Endodermal cell (in vitro differentiated cells): ENCODE measurements around the gene SUPT4H1. TPM values are rescaled to one million over a fixed set of nuclear protein-coding genes. Genes with fewer than 3 reads are reported as not detected.

ENCODE experiments used
- DNase-seq: peaks from one replicate; pipeline ENCODE4 v3.0.0-alpha.2; 2017
- H3K27ac ChIP-seq: 2 replicates; pipeline ENCODE4 v1.5.1; 2013; ENCODE audit warnings: mild to moderate bottlenecking, low read depth, low read length, moderate library complexity
- H3K27me3 ChIP-seq: 2 replicates; pipeline ENCODE4 v1.6.1; 2013; ENCODE audit warnings: mild to moderate bottlenecking, low read length, moderate library complexity; ENCODE audit not compliant: insufficient read depth, control insufficient read depth, poor library complexity, severe bottlenecking
- H3K36me3 ChIP-seq: 2 replicates; pipeline ENCODE4 v1.7.0; 2013; ENCODE audit warnings: mild to moderate bottlenecking, low read length, moderate library complexity; ENCODE audit not compliant: control insufficient read depth, insufficient read depth
- H3K4me1 ChIP-seq: one replicate; pipeline ENCODE4 v1.7.0; 2013; ENCODE audit warnings: low read length; ENCODE audit not compliant: control insufficient read depth, insufficient read depth
- H3K4me3 ChIP-seq: 2 replicates; pipeline ENCODE4 v1.5.1; 2013; ENCODE audit warnings: mild to moderate bottlenecking, low read length, moderate library complexity
- H3K9ac ChIP-seq: 2 replicates; pipeline ENCODE4 v1.6.1; 2013; ENCODE audit warnings: mild to moderate bottlenecking, low read length, moderate library complexity; ENCODE audit not compliant: poor library complexity, severe bottlenecking; ENCODE audit errors: extremely low read depth
- H3K9me3 ChIP-seq: 2 replicates; pipeline ENCODE4 v1.6.1; 2013; ENCODE audit warnings: mild to moderate bottlenecking, low read length, moderate library complexity; ENCODE audit not compliant: control insufficient read depth
- H3K27ac Mint-ChIP-seq: 2 replicates; pipeline ENCODE4 v1.8.0; 2020; ENCODE audit warnings: mixed read lengths
- H3K27me3 Mint-ChIP-seq: 2 replicates; pipeline ENCODE4 v1.8.0; 2021; ENCODE audit warnings: mild to moderate bottlenecking, mixed read lengths; ENCODE audit not compliant: insufficient read depth
- H3K36me3 Mint-ChIP-seq: 2 replicates; pipeline ENCODE4 v1.8.0; 2020; ENCODE audit warnings: low read depth, mixed read lengths
- H3K4me1 Mint-ChIP-seq: 2 replicates; pipeline ENCODE4 v1.8.0; 2020; ENCODE audit warnings: mixed read lengths
- H3K4me3 Mint-ChIP-seq: 2 replicates; pipeline ENCODE4 v1.8.0; 2020; ENCODE audit warnings: mild to moderate bottlenecking, moderate library complexity, mixed read lengths
- H3K9me3 Mint-ChIP-seq: 2 replicates; pipeline ENCODE4 v1.8.0; 2020; ENCODE audit warnings: mild to moderate bottlenecking, mixed read lengths
- CTCF ChIP-seq: fragments of 200-600 bp; sonication (generic); conservative IDR thresholded peaks from 2 replicates; pipeline ENCODE4 v1.5.0; 2021; ENCODE audit warnings: antibody characterized with exemption, mild to moderate bottlenecking
- WGBS, 2 experiments: methylation state at CpG; one replicate each; pipeline versions ENCODE4 v1.1.5 to v1.1.7; 2013; ENCODE audit warnings: missing lambda C conversion rate in 2 of 2, mixed read lengths in 1 of 2; ENCODE audit not compliant: insufficient coverage in 1 of 2, insufficient read length in 1 of 2; 5-methylcytosine and 5-hydroxymethylcytosine counted together
- long read RNA-seq, 4 experiments: library from polyadenylated mRNA in 2 of 4; library from RNA in 1 of 4; library from capped mRNA in 1 of 4; stranded (forward) in 3 of 4; unstranded in 1 of 4; transcript quantifications; one replicate each; pipeline ENCODE4 v2.0.0, GENCODE V29; 2020 to 2021; ENCODE audit warnings: inconsistent platforms in 1 of 4
- polyA plus RNA-seq, 2 experiments: library from polyadenylated mRNA; stranded (reverse); fragments of 50-300 nt; gene quantifications; one replicate each; pipeline ENCODE4 v1.2.3, GENCODE V29; 2013
- total RNA-seq, 2 donors: library from RNA; stranded (reverse); fragmentation: NEBNext Ultra II Directional in 1 of 2; extraction: Animal tissue kit (Norgen Biotek cat#: 25700) in 1 of 2; gene quantifications; 2 replicates in 1 of 2; 3 replicates in 1 of 2; pipeline ENCODE4 v1.2.1, GENCODE V29; 2021

Gene SUPT4H1
- total RNA-seq, result 10 to 100 TPM; 97.2 to 98.8 TPM
- 87.0 TPM for polyA plus RNA-seq (2013, experiment 1 of 2)
- polyA plus RNA-seq (2013, experiment 2 of 2), result 73.6 TPM
- long read RNA-seq, experiment 1, transcript SUPT4H1-201 (5 exons, 1,489 nt), result major isoform, 45 of 61 reads
- long read RNA-seq, experiment 1, transcript SUPT4H1-202 (5 exons, 1,643 nt), result minor isoform, 8 of 61 reads
- long read RNA-seq, experiment 1, partial matches to known transcripts, result 0 of 61 reads
- long read RNA-seq, experiment 1, other reads (novel, unspliced or antisense), result 5 of 61 reads
- long read RNA-seq, experiment 2, transcript SUPT4H1-201 (5 exons, 1,489 nt), result major isoform, 38 of 50 reads
- long read RNA-seq, experiment 2, transcript SUPT4H1-202 (5 exons, 1,643 nt), result minor isoform, 10 of 50 reads
- long read RNA-seq, experiment 2, partial matches to known transcripts, result 0 of 50 reads
- long read RNA-seq, experiment 2, other reads (novel, unspliced or antisense), result 0 of 50 reads
- long read RNA-seq, experiment 3, transcript SUPT4H1-201 (5 exons, 1,489 nt), result major isoform, 23 of 25 reads
- long read RNA-seq, experiment 3, partial matches to known transcripts, result 0 of 25 reads
- long read RNA-seq, experiment 3, other reads (novel, unspliced or antisense), result 0 of 25 reads
- long read RNA-seq, experiment 4, transcript SUPT4H1-202 (5 exons, 1,643 nt), result minor isoform, 31 of 168 reads
- long read RNA-seq, experiment 4, transcript SUPT4H1-201 (5 exons, 1,489 nt), result major isoform, 110 of 168 reads
- long read RNA-seq, experiment 4, partial matches to known transcripts, result 0 of 168 reads
- long read RNA-seq, experiment 4, other reads (novel, unspliced or antisense), result 26 of 168 reads

DNA sequence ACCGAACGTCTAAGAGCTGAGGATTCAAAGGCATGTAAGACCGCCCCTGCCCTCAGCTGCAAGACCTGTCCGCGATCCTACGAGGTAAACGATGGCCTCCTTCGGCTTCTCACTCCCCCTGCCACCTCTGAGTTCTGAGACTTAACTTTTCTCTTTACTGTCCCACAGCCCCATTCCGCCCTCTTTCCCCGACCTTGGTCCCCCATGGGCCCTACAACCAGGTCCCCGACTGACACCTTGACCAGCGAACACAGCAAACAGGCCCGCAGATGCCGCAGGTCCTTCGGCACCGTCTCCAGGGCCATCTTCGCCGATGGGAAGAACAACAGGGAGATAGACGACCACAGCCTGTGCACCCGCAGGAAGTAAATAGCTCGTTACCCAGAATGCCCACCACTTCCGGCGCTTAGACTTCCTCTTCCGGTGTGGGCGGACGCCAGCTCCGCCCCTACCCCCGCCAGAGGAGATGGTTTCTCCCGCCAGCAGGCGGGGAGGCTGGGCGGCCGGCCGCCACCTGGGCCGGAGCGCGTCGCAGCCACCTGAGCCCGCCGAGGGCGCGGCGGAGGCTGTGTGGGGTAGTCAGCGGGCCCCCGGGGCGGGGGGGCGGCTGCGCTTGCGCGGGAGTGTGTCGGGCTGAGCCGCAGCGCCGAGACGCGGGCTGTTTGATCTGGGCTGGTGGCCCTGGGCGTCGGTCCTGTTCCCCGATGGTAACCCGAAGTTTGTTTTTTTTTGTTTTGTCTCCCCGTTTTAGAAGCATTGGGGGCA, at the start of gene SUPT4H1:
Gene SUPT4H1, minus strand, starts transcription at position 371 of the 765 bp plus-strand sequence. Its CDS starts 66 bp downstream, at position 305.
- WGBS, 2 experiments, result 0 to 2% methylated on average over 18 to 60 of the region's 60 CpGs
- H3K36me3 Mint-ChIP-seq, result peaks cover 35% of the 10 kb centered on the region
- peak within 1 kb of the TSS; percentile 88 for H3K4me3 ChIP-seq
- no peaks in the 10 kb centered on the region for H3K9me3 ChIP-seq
- peak within 1 kb of the TSS; percentile 99 for H3K4me3 Mint-ChIP-seq
- peaks cover 30% of the 10 kb centered on the region for H3K36me3 ChIP-seq
- no peaks in the 10 kb centered on the region for H3K27me3 Mint-ChIP-seq
- peak; percentile 99 for DNase-seq
- no peaks in the 10 kb centered on the region for H3K27me3 ChIP-seq
- H3K27ac ChIP-seq, result peak within 1 kb of the TSS; percentile 72
- H3K9ac ChIP-seq, result peak within 1 kb of the TSS; percentile 79
- H3K4me1 ChIP-seq, result no peaks in the 10 kb centered on the region
- peak within 1 kb of the TSS; percentile 99 for H3K27ac Mint-ChIP-seq
- peaks cover 8% of the 10 kb centered on the region for H3K4me1 Mint-ChIP-seq
- TF ChIP-seq CTCF, result peak; percentile 20
- no peaks in the 10 kb centered on the region for H3K9me3 Mint-ChIP-seq

GRCh38 chr17:58401287-58401686, 49.3 kb upstream of the SUPT4H1 start:
- Mint-ChIP-seq H3K9me3 (no peaks in the 10 kb centered on the region), H3K36me3 (no peaks in the 10 kb centered on the region), H3K4me3 (no peak overlapping the region), H3K27ac (no peak overlapping the region), H3K4me1 (peaks cover 36% of the 10 kb centered on the region), H3K27me3 (peaks cover 41% of the 10 kb centered on the region)
- Histone ChIP-seq H3K4me1 (peaks cover 19% of the 10 kb centered on the region), H3K27ac (no peak overlapping the region), H3K9ac (no peak overlapping the region), H3K4me3 (no peak overlapping the region), H3K9me3 (no peaks in the 10 kb centered on the region), H3K36me3 (no peaks in the 10 kb centered on the region), H3K27me3 (no peaks in the 10 kb centered on the region)
- WGBS, 2 experiments, result 93% methylated on average over 2 of the region's 2 CpGs; no CpG with 5 or more reads in 1 of the 2 experiments
- TF ChIP-seq CTCF, result no peak
- no peak for DNase-seq

GRCh38 chr17:58400826-58401225, 48.8 kb upstream of the SUPT4H1 start:
- Histone ChIP-seq H3K4me3 (no peak overlapping the region), H3K9me3 (no peaks in the 10 kb centered on the region), H3K4me1 (peaks cover 19% of the 10 kb centered on the region), H3K27me3 (no peaks in the 10 kb centered on the region), H3K36me3 (no peaks in the 10 kb centered on the region), H3K27ac (no peak overlapping the region), H3K9ac (no peak overlapping the region)
- H3K27me3 Mint-ChIP-seq, result peaks cover 41% of the 10 kb centered on the region
- H3K36me3 Mint-ChIP-seq, result no peaks in the 10 kb centered on the region
- H3K27ac Mint-ChIP-seq, result no peak overlapping the region
- H3K4me3 Mint-ChIP-seq, result no peak overlapping the region
- DNase-seq, result no peak
- no peaks in the 10 kb centered on the region for H3K9me3 Mint-ChIP-seq
- TF ChIP-seq CTCF, result no peak
- peaks cover 35% of the 10 kb centered on the region for H3K4me1 Mint-ChIP-seq
